Stimulated activated CD4-positive, alpha-beta T cell treated with anti-CD3 and anti-CD28 coated beads, Interleukin-4, amount 100 ng/mL, for 4 hours (primary cell): ENCODE results near the gene VAMP2.

ENCODE experiments used
- DNase-seq, 2 experiments: peaks; one replicate each; pipeline ENCODE4 v3.0.0-alpha.2; 2020

Gene VAMP2

DNA sequence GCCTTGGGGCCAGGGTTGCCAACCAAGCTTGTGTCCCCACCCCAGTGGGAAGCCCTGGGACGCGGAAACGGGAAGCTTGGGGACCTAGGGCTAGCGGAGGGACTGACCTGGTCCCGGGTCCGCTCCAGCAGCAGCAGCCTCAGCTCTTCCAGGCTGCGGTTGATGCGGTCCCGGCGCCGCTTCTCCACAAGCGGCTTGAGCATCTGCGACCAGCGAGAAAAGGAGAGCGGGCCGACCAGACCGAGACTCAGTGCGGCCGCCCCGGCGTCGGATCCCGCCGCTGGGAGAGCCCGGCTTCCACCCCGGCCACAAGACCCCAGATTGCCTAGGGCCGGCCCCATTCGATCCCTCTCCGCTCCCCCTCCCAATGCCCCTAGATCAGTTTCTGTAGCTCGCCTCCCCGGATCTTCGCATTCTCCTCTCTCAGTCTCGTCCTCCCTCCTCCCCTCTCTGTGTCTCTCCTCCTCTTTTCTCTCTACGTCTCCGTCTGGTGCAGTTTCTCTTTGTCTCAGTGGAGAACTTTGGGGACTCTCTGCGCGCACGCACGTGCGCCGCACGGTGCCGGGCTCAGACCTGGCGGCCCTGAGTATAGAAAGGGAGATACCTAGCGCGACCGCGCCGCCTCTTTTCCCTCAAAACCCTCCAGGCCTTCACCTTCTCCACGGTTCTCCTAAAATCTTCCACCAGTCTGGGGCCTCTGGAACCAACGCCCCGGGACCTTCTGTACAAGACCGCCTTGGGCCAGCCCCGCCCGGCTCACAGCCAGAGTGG, 39.6 kb downstream of the VAMP2 start:
- peak; percentile 46 to 51 for DNase-seq

DNA sequence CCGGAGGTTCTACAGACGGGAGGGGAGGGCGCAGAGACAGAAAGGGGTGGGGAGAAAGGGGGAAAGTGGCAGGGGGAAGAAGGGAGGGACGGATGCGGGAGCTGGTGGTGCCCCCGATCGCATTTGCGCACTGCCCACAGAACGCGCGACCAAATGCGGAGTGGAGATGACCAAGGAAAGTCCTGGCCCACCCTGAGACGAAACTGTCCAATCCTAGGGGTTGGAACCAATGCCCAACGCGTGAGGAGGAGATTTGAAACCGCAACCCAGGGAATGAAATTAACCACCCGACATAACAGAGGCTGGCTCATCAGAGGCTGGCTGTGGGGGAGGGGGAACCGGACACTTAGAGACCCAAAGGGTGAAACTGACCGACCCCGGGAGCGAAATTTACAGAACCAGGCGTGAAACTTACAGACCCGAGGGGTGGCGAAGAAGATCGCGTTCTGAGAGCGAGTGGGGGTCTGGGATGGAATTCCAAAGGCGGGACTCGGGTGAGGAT, 40.3 kb downstream of the VAMP2 start:
- DNase-seq = peak in 1 of 2 experiments; percentile 24

DNA sequence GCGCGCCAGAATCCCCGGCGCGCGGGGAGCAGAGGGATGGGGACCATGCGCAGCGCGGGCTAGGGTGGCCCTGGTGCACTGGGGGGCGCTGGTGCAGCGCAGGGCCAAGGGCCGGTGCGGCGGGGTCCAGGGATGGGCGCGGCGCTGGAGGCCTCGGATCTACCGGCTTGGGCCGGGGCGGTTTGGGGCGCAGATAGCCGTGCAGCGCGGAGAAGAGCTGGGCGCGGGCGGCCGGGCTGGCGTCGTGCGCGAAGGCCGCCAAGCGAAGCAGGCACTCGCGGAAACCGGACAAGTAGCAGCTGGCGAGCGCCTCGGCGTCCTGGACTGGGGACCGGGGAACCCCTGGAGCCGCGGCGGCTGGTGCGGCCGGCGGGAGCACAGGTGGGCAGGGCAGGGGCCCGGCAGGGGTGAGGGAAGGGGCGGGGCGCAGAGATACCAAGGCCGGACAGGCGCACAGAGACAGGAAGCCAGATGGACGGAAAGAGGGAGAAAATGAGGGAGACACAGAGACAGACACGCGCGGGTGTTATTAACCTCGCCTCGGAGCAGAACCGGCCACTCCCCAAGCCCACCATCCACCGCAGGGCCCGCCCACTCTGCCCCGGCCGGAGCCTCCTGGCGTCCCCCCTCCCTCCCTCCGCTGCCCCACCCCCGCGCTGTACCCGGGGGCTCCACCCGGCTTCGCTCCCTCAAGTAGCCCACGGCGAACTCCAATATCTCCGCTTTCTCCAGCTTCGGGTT, 40.9 kb downstream of the VAMP2 start:
- peak; percentile 25 to 58 for DNase-seq

DNA sequence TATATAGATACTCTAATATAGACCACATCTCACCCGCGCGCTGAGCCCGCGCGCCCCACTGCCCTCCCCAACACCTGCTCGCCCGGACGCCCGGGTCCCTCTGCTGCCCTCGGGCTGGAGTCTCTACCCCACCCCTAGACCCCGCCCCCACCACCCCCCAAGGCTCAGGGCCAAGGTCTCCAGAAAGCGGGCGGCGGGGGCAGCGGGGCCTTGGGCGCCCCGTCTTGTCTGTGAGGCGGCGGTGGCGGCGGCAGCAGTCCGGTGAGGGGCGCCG, 41.4 kb downstream of the VAMP2 start:
- no peak for DNase-seq

DNA sequence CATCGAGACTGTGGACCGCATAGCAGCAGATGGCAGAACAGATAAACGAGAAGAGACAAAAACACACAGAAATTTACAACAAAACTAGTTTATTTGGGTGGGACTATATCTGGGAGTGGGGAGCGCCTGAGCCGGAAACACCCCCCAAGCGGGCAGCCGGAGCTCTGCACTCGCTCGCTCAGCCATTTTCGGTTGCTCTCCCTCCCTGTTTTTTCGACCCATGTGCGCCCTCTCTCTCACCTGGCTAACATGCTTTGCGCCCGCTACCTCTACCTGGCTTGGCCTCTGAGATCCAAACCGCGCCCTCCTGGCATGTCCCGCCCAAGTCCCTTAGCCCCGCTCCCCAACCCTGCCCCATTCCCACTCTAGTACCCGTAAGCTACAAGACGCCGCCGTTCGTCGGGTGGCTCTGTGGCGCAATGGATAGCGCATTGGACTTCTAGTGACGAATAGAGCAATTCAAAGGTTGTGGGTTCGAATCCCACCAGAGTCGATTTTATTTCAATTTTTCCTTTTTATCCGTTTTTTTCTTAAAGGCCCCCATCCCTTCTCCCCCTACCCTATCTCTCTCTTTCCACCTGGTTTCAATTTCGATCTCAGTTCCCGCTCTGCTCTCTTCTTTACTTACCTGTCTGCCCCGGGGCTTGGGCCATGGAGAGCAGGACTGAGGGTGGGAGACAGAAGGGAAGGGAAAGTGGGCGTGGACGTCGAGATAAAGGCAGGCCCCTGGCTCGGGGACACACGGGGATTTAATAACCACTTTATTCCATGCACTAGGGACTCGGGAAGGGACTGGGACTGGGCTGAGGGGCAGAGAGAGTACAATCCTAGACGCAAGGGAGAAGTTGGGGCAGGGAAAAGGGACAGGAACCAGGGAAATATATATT, 42.0 kb downstream of the VAMP2 start:
- DNase-seq = peak; percentile 75 to 79

DNA sequence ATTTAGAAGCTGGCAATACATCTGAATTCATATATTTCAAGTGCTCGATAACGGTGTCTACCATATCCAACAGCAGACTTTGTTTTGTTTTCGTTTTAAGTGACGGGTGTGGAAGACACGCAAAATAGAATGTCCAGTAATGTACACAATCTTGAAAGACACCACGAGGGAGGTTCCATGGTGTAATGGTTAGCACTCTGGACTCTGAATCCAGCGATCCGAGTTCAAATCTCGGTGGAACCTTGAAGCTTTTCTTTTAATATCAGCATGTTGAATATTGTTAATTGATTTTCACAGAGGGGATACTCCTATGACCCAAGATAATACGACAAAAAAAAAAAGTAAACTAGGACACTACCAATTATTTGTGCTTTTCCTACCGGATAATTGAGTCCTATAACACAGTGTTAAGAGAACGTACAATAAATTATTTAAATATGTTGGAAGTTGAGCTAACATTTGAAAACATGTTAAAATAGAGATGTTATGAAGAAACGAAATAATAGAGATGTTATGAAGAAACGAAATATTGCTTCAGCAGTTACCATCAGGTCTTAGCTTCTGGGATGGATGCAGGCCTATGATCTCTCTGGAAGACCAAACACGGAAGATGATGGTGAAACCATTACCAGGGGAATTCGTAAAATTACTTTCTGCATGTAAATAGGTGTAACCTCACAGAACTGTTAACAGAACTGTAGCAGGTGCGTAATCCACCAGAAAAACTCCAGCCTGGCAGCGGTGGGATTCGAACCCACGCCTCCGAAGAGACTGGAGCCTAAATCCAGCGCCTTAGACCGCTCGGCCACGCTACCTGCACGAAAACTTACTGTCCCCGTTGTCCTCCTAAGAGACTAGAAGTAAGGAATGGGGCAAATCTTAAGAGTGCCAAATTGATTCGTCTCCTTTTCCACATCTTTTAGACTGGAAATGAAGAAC, 42.9 kb downstream of the VAMP2 start:
- peak; percentile 83 to 90 for DNase-seq

DNA sequence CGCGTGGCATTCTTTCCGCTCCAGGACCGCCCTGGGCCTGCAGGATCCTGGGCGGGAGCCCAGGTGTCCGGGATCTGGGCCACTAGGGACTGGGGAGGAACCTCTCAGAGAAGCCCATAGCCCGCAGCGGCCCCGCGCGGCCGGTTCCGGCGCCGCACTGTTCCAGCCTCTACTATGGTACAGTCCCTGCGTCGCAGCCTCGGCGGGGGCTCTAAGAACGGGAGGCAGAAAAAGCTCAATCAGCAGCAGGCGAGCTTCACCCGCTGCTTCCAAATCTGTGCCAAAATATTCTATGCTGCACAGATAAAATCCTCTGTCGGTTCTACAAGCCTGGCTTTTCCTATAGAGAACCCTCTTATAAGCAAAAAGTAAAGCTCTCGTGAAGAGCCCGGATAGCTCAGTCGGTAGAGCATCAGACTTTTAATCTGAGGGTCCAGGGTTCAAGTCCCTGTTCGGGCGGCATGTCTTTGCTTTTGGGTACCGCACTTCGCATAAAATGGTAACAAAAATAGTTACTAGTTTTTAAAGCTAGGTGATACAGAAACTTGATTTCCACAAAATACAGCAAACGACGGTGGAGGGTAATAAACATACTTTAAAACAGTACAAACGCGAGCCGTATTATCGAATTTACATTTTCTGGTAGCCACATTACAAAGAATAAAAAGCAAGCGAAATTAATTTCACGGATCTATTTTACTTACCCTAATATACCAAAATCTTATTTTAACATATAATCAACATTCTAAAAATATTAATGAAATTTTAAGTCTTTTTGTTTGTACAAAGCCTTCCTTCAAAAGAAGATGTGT, 43.8 kb downstream of the VAMP2 start:
- peak; percentile 82 to 84 for DNase-seq

DNA sequence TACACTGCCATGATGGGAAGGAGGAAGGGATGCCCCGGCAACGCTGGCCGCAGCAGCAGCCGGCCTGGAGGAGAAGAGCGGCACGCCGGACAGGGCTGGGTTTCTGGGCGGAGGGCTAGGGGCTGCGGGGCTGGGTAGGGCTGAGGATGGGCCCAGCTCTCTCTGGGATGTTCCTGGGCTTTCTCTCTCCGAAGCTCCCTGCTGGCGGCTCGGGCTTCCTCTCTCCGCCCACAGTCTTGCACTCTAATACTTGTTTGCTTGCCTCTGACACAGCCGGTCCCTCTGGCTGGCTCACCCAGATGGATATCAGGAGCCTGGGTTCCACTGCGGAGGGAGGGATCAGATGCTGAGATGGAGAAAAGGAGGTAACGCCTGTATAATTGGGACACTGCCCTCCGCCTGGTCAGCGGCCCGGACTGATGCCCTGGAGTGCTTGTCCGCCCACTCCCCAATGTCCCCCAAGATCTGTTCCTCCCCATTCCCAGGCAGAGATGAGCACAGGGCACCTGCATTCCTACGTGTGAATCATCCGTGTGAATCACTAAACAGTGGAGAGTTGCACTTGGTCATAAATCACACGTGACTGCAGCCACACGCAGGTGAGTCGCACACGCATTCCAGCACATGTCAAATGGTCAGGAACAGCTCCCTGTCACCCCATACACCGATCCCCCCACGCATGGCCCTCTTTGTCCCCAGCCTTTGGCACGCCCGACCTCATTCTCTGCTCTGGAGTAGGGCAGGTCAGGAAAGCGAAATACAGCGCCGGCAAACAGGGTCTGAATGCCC, 44.6 kb downstream of the VAMP2 start, which contains the start of gene ALOXE3:
Gene ALOXE3, minus strand, starts transcription at position 535 of the 789 bp plus-strand sequence. Its CDS starts 524 bp downstream, at position 11.
- peak in 1 of 2 experiments; percentile 50 for DNase-seq

DNA sequence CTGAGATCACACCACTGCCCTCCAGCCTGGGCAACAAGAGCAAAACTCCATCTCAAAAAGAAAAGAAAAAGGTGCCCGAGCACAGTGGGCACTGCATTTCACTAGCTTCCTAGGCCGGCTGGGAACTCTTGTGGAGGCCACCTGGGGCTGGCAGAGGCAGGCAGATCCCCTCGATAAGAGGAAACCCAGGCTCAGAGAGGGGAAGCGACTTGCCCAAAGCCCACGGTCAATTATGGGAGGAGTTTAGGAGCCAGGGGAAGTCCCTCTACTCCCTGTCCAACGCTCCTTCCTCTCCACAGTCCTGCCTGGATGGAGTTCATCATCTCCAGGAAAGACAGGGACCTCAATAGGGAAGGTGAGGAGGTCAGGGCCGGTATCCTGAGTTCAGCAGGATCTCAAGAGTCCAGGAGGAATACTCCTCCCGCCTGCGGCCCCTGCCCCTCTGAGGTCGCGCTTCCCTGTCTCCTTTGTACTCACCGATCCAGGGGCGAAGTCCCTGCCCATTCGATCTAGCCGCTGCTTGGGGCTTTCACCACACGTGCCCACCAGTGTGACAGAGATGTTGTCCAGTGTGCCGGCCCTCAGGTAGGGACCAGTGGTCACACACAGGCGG, 45.3 kb downstream of the VAMP2 start:
- DNase-seq = no peak

DNA sequence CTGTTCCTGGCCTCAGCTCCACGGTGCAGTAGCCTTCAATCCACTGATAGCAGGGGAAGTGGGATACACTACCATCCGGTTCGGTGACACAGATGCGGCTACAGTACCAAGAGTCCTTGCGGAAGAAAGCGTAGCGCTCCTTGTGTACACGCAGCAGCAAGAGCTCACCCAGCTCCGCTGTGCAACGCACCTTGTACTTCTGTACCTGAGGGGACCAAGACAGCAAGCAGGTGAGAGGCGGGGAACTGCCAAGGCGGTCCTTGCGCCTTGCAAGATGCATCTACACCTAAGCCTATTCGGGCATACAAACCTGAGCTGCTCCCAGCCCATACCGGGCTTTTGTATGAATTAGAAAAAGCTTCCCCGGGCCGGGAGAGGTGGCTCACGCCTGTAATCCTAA, 46.0 kb downstream of the VAMP2 start:
- no peak for DNase-seq

DNA sequence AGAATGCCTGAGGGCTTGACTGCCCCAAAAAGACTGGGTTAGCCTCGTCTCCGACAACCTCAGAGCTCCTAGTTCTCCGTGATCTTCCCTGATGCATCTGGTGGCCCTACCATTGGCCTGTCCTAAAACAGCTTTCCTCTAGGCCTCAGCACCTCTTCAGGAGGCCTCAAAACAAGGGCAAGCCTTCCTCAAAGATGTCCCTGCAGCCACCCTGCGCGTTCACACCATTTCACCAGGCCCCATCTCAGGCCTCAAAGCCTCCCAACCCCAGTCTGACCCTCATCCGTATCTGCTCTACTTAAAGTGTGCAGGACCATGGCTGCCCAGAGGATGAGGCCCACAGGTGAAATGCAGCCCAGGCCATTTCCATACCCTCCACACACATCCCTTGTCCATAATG, 51.8 kb downstream of the VAMP2 start:
- no peak for DNase-seq

DNA sequence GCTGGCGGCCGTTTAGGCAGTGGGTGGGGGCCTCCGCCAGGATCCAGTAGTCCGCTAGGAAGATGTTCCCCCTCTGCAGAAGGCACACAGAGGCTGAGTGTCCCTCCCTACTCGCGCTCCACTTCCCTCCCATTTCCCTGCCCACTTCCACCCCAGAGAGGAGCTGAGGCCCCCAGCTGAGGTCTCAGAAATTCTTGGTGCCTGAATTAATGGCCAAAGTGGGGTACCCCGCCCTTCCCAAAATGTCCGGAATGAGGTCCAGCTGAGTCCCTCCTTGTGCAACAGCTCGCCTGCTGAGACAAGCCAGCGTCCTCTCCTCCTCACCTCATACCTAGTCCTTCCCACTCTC, 52.3 kb downstream of the VAMP2 start:
- no peak for DNase-seq

DNA sequence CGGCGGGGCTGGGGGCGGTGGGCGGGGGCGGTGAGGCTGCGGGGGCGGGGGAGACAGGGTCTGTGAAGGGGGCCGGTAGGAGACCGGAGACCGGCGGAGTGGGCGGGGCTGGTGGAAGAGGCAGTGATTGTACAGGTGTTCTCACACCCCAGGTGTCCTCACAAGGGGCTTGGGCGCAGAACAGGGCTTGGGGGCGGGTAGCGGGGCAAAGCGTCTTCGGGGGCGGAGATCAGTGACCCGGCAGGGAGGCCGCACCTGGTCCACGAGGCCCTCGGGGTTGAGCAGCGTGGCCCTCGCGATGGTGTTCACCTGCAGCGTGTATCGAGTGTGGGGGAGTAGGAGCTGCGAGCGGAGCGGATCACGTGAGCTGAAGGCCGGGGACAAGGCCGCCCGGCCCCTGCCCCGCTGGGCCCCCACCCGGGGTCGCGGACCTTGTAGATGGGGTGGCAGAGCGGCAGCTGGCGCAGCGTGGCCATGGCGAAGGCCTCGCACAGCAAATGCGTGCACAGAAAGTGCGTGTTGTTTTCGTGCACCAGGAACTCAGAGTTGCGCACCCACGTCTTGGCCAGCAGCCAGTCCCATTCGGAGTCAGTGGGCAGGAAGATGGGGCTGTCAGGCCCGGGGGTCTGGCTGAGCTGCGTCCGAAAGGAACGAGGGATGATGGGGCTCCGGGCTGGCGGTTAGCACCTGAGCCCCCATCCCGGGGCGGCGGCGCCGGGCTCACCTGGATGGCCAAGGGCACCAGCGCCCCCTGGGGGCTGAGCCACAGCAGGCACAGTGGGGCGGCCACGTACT, 52.9 kb downstream of the VAMP2 start:
- peak; percentile 71 to 81 for DNase-seq
